Pulmonary artery endothelial cell (primary cell): ENCODE data around the gene MAD1L1. TPM values are rescaled to one million over a fixed set of nuclear protein-coding genes. Genes with fewer than 3 reads are reported as not detected.
"Not testable (repeated sequence)": the region's sequence is repeated elsewhere in the genome, so short reads cannot be mapped to it uniquely, and the experiment has no call there.

ENCODE experiments used
- DNase-seq: peaks from one replicate; pipeline ENCODE4 v3.0.0-alpha.2; 2011; ENCODE audit warnings: low read depth, low spot score
- total RNA-seq: library from RNA; depleted of rRNA; stranded (reverse); fragments of >200 nt; gene quantifications from 2 replicates; pipeline ENCODE4 v1.2.3, GENCODE V29; 2014

Gene MAD1L1
- total RNA-seq, 1 donor from 2014 or later: 53.2 TPM

DNA sequence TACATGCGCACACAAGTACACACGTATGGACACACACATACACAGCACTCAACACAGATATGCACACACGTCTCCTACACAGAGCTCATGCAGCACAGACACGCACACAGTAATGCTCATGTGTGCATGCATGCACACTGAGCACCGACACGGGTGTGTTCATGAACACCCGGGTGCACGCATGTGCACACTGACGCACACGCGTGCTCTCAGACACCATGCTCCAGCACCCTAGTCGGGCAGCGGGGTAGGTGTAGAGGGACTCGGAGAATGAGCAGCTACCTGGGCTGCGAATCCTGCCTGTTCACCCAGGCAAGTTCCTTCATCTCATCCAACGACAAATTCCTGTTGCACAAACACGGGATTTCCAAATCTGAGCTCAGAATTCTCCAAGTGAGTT is 184.7 kb downstream of the MAD1L1 start:
- DNase-seq: no peak

DNA sequence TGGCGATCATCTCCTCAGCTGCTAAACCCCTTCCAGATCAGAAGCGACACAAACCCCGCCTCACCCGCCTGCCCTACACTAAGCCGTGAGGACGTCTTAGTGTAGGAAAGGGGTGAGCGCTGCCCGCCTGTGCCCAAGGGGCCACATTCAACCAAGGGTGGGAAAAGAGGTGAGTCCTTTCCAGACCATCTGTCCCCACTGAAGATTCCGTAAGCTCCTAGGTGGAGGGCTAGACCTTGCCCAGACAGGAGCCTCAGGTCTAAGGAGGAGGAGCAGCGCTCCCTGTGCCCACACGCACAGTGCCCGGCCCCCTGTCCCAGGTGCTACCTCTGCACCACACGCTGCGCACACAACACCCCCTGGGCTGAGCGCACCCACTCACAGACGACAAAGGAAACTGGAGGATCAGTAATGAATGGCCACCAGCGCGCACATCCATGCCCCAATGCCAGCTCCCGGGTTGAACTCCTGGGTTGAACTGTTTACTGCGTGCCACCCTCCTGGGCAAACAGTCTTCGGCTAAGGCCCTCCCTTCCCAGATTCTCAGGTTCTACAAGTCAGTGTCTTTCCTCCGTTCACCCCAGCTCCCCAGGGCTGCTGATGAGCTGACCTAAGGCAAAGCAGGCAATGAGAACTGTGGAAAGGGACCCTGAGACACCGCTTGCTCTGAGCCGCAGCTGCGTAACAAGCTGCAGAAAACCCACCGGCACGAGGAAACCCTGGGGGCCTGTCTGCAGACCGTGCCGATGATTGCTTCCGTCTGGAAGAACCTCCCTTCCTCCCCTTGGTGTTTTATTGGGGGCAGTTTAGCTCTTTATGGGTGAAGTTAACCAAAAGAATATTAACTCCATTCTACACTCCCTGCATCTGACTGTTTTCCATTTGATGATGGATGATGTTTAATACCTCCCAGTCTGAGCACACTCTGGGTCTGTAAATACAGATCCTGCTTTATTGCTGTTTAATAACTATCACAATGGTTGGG is 185.9 kb downstream of the MAD1L1 start:
- DNase-seq: no peak

DNA sequence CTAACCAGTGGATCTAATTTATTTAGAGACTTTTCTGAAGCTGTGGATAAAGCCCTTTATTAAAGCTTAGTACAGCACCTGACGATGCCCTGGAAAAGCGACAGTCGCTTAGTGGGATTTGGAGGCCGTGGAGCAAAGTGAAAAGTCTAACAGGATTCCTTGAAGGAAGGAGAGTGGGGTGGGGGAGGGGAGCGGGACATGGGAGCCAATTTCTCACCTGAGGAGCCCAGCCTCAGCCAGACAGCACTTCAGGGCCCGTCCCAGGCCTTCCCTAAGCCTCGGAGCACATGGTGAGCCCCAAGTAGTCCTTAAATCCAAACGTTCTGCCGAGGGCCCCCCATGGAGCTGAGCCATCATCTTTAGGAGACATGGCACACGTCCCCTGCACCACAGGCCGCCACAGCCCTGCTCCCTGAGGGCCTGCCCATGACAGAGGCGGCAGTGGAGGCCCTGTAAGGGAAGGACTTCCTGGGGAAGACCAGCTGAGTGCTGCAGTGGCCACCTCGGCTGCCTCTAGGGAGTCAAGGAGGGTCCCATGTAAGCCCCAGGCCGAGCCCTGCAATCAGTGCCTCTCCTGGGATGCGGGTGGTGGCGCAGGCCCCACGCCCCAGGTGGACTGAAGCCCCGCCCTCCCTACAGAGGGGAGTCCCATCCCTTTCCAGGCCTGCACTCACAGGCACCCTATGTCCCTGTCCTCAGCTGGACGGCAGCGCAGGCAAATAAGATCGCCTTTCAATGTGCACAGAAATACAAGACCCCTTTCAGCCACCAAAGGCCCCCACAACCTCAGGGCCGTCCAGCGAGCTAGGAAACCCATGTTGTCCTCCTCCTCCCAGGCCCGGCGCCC is 187.0 kb downstream of the MAD1L1 start:
- DNase-seq: no peak

DNA sequence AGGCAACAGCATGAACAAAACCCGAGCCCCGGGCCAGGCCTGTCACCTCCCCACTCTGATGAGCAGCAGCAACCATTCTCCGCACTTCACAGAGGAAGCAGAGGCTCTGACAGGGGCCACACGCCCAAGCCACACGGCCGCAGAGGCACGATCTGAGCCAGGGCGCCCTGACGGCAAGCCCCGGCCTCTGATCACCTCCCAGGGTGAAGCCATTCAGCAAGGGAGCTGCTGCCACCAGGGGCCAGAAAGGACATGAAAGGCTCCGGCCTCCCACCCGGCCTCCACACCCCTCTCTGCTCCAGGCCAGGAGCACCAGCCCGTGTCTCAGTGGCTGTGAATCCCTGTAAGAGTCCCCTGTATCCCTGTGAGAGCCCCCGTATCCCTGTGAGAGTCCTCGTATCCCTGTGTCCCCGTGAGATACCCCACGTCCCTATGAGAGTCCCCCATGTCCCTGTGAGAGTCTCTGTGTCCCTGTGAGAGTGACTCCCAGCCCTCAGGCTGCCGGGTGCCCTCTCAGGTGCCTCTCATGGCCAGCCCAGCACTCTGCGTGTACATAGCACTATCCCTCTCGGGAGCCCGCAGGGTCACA is 187.8 kb downstream of the MAD1L1 start:
- no peak for DNase-seq

DNA sequence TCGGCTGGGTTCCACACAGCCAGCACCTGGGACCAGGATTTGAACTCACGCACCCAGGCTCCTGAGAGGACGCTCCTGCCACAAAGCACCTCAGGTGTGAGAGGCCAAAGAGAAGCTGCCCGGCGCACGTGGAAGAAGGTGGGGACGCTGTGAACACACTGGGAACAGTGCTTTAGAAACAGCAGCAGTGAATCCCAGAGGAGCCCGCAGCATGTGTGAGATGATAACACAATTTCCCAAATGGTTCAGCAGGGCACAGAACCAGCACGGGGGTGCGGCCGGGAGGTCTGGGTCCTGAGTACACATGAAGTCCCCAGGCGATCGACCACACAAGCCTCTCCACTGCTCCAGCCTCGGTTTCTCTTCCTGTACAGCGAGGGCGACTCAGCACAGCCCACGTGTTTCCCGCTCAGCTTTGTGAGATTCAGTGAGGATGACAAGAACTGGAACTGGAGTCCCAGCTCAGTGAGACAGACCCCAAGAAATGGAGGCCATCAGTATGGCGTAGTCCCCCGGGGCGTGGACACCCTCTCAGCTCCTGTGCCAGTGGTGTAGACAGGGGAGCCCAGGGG is 188.3 kb downstream of the MAD1L1 start:
- no peak for DNase-seq

DNA sequence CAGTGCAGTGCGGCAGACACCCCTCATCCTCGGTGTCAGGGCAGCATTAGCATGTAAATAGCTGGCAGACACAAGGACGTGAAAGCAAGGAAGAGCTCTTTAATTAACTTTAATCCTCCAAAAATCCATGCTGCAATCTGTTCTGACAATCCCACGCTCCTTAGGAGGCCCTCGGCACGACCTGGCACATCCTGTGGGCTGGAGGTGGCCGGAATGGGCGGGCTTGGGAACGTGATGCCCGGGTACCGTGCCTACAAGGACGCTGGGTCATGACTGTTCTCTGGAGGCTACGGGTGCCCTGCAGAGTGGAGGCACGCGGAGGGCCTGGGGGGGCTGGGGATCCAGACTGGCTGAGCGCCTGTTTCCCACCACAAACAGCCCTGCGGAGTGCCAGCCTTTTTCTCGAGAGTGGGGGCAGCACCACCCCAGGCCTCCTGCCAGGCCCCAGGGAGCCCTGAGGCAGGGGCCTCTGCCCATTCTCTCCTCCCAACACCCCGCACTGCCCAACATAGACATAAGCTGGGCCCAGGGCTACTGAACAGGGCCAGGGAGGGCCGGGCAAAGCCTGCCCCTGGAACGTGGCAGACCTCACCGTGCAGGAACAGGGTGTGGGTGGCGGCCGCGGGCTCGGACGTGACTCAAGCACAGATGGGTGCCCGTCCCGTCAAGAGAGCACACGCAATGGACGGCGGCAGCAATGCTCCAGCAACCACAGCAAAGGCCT is 189.3 kb downstream of the MAD1L1 start:
- no peak for DNase-seq

DNA sequence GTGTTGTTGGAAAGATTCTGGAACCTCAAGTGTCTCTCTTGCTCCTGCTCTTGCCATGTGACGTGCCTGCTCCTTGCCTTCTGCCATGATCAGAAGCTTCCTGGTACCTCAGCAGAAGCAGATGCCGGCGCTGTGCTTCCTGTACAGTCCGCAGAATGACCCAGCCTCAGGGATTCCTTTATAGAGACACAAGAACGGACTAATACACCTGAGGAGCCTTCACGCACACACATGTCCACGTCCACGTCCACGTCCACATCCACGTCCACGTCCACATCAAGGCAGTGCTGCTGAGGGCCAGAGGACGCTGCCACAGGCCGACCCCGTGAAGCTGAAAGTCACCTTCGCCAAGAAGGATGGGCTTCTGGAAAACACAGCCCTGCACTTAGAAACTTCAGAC is 190.1 kb downstream of the MAD1L1 start:
- DNase-seq: no peak

DNA sequence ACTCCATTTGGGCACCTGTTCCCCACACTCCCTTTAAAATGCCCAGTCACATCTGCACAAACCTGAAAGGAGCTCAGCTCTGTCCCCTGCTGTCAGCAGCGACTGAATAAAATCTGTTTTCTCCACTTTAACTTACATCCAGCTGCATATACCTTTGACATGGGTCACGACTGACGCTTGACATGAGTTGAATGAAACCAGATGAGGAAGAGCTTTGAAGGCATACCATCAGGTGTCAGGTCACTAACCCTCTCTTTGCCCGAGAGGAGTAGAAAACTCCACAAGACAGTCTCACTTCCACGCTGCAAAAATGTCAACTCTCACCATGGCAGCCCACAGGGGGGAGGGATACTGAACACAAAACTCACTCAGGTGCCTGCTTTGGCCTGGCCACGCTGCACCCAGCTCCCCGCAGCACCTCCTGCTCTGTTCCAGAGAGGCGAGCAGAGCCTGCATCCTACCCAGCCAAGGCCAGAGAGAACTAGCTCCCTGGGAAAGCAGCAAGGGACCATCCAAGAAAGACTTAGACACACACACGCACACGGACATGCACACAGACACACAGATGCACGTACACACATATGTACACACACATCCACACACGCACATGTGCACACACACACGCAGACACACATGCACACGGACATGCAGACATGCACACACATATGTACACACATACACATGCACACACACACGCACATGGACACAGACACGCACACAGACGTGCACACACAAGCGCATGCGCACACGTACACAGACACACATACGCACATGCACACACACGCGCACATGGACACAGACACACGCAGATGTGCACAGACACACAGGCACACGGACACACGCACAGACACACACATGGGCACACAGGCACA is 191.0 kb downstream of the MAD1L1 start:
- DNase-seq: no peak

DNA sequence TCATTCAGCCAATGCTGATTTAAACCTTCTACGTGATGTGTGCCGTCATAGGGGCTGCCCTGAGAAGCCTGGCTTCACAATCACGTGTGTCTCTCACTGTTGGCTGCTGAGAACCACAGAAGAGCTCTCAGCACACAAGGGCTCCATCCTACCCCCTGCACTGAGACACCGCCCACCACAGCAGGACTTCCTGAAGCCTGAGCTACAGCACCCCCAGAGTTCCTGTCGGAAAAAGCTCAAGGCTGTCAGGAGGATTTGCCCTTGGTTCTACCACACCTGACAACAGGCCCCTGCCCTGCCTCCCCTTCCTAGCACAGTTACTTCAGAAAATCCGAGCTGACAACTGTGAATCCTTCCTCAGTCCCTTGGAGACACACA is 191.9 kb downstream of the MAD1L1 start:
- no peak for DNase-seq

DNA sequence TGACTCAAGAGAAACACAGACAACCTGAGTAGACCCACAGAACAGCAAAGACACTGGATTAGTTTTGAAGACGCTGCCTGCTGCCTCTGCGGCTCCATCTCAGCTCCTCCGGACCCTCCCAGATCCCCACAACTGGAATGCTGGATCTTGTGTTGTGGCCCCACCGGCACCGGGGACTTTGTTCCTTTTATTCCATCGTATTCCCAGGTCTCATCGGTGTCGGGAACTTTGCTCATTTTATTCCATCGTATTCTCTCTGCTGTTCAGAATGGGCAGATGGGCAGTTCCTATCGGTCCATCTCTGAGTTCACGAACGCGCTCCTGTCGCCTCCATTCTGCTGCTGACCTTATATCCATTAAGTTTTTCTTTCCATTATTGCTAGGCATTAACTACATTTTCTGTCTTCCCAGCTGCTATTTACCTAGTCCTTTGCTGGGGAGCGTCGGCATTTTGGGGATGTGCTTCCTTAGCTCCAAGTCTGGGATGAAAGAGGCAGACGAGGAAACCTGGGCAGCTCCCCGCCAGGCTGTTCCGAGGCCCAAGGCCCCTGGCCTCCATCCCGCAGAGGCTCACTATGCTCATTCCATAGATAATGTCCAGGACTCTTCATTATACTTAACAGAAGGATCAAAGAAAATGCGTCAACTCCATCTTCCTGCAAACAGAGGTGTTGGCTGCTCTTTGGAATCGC is 192.4 kb downstream of the MAD1L1 start:
- DNase-seq: no peak

DNA sequence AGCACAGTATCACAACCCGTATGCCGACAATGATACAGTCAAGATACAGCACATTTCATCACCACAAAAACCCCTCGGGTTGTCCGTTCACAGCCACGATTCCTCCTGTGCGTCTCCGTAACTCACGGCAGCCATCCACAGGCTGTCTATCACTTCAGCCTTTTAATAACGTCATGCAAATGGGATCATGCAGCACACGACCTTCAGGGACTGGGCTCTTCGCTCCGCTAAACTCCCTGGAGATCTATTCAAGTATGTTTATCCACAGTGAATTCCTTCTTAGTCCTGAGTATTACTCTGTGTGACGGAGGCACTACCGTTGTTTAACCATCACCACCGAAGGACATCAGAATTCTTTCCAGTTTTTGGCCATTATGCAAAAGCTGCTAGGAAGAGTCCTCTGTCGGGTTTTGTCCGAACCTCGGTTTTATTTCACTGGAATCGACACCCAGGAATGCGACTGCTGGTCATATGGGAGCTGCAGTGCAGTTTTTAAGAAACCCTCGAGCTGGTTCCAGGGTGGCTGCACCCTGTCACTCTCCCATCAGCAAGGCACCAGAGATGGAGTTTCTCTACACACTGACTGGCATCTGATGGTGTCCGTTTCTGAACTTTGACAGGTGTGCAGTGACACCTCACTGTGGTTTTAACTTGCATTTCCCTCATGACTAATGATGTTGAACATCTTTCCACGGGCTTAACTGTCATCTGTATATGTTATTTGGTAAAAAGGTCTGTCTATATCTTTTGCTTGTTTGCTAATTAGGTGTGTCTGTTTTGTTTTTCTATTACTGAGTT is 193.6 kb downstream of the MAD1L1 start:
- DNase-seq: no peak

DNA sequence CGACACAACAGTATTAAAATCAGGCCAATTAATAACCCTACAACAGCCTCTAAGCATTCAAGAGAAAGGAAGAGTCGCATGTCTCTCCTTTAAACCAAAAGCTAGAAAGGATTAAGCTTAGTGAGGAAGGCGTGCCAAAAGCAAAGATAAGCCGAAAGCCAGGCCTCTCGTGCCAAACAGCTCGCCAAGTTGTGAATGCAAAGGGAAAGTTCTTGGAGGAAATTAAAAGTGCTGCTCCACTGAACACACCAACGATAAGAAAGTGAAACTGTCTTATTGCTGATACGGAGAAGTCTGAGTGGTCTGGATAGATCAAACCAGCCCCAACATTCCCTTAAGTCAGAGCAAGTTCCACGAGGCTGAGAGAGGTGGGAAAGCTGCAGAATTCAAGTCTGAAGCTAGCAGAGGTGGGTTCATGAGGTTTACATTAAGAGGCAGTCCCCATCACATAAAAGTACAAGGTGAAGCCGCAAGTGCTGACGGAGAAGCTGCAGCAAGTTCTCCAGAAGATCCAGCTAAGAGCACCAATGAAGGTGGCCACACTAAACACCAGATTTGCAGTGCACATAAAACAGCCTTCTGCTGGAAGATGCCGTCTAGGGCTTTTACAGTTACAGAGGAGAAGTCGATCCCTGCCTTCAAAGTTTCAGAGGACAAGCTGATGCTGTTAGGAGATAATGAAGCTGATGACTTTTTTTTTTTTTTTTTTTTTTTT is 194.8 kb downstream of the MAD1L1 start:
- no peak for DNase-seq

DNA sequence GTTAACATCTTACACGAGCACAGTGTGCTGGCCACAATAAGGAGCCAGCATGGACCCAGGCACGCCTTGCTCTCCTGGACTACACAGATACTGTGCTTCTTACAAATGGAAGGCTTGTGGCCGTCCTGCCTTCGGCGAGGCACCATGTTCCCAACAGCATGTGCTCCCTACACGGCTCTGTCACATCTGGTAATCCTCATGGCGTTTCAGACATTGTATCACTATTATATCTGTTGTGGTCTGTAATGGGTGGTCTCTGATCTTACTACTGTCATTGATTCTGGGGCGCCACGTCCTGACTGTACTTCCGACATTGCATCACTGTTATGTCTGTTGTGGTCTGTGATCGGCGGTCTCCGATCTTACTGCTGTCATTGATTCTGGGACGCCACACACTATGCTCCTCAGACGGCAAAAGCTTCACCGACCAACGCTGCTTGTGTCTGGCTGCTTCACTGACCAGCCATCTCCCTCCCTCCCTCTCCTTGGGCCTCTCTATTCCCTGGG is 195.4 kb downstream of the MAD1L1 start:
- no peak for DNase-seq

DNA sequence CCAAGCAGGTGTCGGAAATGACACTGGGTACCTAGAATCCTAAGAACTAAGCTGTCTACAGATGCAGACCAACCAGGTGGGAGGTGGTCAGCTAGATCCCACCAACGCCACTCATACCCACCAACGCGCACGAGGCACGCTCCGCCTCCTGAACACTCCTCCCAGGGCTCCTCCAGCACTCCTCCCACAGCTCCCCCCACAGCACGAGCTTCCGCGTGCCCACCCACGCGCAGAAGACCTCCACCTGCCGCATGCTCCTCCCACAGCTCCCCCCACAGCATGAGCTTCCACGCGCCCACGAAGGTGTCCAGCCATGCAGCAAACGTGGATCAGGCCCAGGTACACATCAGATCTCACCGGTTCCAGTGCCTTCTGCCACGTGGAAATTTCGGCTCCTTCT is 196.0 kb downstream of the MAD1L1 start:
- no peak for DNase-seq

DNA sequence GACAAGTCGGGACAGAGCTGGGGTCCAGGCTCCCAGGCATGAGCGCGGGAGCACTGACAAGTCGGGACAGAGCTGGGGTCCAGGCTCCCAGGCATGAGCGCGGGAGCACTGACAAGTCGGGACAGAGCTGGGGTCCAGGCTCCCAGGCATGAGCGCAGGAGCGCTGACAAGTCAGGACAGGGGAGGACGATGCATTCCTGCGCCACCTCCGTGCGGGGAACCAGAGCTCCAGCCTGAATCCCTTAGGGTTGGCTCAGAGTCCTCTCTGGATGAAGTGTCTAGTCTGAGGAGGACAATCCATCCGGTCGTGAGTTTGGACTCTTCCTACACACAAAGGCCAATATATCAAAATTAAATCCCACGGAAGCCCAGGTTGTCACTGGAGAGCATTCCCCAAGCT is 196.5 kb downstream of the MAD1L1 start:
- DNase-seq: not testable (repeated sequence)

DNA sequence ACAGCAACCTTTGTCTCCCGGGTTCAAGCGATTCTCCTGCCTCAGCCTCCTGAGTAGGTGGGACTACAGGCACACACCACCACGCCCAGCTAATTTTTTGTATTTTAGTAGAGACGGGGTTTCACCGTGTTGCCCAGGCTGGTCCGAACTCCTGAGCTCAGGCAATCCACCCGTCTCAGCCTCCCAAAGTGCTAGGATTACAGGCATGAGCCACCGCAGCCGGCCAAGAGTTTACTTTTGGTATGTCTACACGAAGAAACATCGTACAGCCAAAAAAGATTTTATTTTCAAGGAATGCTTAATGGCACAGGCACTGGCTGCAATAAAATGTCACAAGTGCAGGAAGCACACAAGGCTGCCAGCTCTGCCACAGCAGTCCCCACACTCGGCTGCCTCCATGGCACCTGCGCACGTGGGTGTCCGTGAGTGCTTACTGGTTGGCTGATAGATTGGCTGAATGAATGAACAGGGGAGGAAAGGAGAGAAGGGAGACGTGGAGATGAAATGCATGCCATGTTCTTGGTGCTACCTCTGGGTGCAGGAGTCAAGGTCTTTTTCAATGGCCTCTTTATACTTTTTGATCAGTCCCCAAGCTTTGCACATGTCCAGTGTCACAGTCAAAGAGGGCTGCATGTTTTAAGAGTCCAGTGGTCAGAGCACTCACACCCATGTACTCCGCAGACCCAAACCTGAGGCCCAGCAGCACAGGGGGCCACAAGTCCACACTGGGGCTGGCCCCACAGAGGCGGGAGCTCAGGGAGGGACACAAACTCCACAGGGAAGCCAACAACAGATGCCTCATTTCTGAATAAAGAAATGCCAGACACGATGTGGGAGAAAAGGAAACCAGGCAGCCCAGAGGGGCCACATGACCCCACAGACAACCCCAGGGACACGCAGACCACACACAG is 198.2 kb downstream of the MAD1L1 start:
- no peak for DNase-seq
